Heart right ventricle (tissue), 16 donors: ENCODE results near the gene SLC27A2. TPM values are rescaled to one million over a fixed set of nuclear protein-coding genes. Genes with fewer than 3 reads are reported as not detected.
"Not testable (repeated sequence)": the region's sequence is repeated elsewhere in the genome, so short reads cannot be mapped to it uniquely, and the experiment has no call there.

ENCODE experiments used
- ATAC-seq, 8 donors: fragments of 200-7000 bp; cut with Tn5 transposase; one replicate each; pipeline ENCODE4 v1.9.1; 2020; ENCODE audit warnings: mild to moderate bottlenecking in 8 of 8, moderate library complexity in 8 of 8, moderate number of reproducible peaks in 1 of 8
- DNase-seq, 2 donors: peaks; one replicate each; pipeline ENCODE4 v3.0.0-alpha.2; 2020
- H3K27ac ChIP-seq, 10 donors: fragments of 200-600 bp; sonication (generic) in 2 of 10; one replicate each; pipeline versions ENCODE4 v1.5.0 to v1.8.0; 2020 to 2022; ENCODE audit warnings: mild to moderate bottlenecking in 3 of 10
- H3K27me3 ChIP-seq, 7 donors: fragments of 200-600 bp; one replicate each; pipeline ENCODE4 v1.8.0; 2021 to 2022; ENCODE audit warnings: mild to moderate bottlenecking in 2 of 7
- H3K36me3 ChIP-seq, 9 donors: fragments of 200-600 bp; sonication (generic) in 1 of 9; one replicate each; pipeline versions ENCODE4 v1.5.0 to v1.8.0; 2020 to 2022; ENCODE audit warnings: mild to moderate bottlenecking in 2 of 9
- H3K4me1 ChIP-seq, 9 donors: fragments of 200-600 bp; sonication (generic) in 1 of 9; one replicate each; pipeline versions ENCODE4 v1.5.0 to v1.8.0; 2020 to 2022; ENCODE audit warnings: mild to moderate bottlenecking in 4 of 9
- H3K4me3 ChIP-seq, 10 donors: fragments of 200-600 bp; sonication (generic) in 2 of 10; one replicate each; pipeline versions ENCODE4 v1.5.0 to v1.8.0; 2020 to 2022; ENCODE audit warnings: mild to moderate bottlenecking in 7 of 10, moderate library complexity in 2 of 10
- H3K9me3 ChIP-seq, 11 donors: fragments of 200-600 bp in 10 of 11; sonication (generic) in 2 of 11; one replicate each; pipeline versions ENCODE4 v1.5.0 to v1.8.0; 2013 to 2022; ENCODE audit warnings: mild to moderate bottlenecking in 2 of 11, control low read depth in 1 of 11, moderate library complexity in 1 of 11
- CTCF ChIP-seq, 9 donors: fragments of 200-600 bp; sonication (generic) in 2 of 9; IDR thresholded peaks; one replicate each; pipeline versions ENCODE4 v1.5.0 to v1.8.0; 2021 to 2022; ENCODE audit warnings: antibody characterized with exemption in 9 of 9, mild to moderate bottlenecking in 5 of 9, moderate library complexity in 1 of 9
- WGBS, 2 donors: extraction: QIAGEN DNeasy Blood & Tissue Kit; methylation state at CpG; one replicate each; pipeline ENCODE4 v1.1.7; 2013; ENCODE audit warnings: inconsistent platforms in 1 of 2; 5-methylcytosine and 5-hydroxymethylcytosine counted together
- intact Hi-C, 10 donors: fragments of 100-400 bp; cut with DNase I; formaldehyde crosslinking; loops; one replicate each; pipeline versions ENCODE4 v1.11.1 to v1.14.2; 2022
- long read RNA-seq, 3 donors: library from polyadenylated mRNA; unstranded; transcript quantifications; one replicate each; pipeline ENCODE4 v2.0.0, GENCODE V29; 2020 to 2021
- polyA plus RNA-seq, 2 donors: library from polyadenylated mRNA; stranded (reverse); fragments of 200-250 nt; gene quantifications; one replicate each; pipeline ENCODE4 v1.2.3, GENCODE V29; 2013
- total RNA-seq, 10 donors: library from RNA; stranded (reverse); fragmentation: NEBNext Ultra II Directional in 3 of 10; extraction: Animal tissue kit (Norgen Biotek cat#: 25700) in 3 of 10; gene quantifications; one replicate each; pipeline versions ENCODE4 v1.2.1 to v1.2.4, GENCODE V29; 2021 to 2023
- donor health status: Arrhythmogenic right ventricular cardiomyopathy.
- donor health status: ischemic (EF 13 %, LVEDD 7.1; RV severe dilation, severe dysfunction).
- donor health status: healthy with polysubstance abuse.
- donor health status: DM: no; HTN: yes; CAD: no.
- donor health status: DM: no; HTN: no; CAD: no.
- donor health status: ischemic (EF 25% LVEDD 6.9; RV normal size, moderate dysfunction).
- donor health status: ischemic (EF 25% LVEDD 5.7; RV mildly dilated, moderate dysfunction).
- donor health status: healthy.
- donor health status: DM: yes; HTN: yes; CAD: no.
- donor health status: Ischemic cardiomyopathy.
- donor health status: ischemic (EF 35%, LVEDD 5.7; RV mildly dilated, moderate dysfunction).
- donor health status: nonischemic (EF 11% LVEDD 7.7; RV severe dilation, severe dysfunction).
- donor health status: DM: yes; HTN: yes; CAD: no.
- donor health status: PGD.
- donor health status: ischemic (EF 29% LVEDD 5.4; RV normal size, mild dysfunction).
- donor health status: nonischemic (EF 23%, LVEDD 6.1; RV moderate dilation, normal function).

The SLC27A2 gene
- total RNA-seq, result under 1 TPM in 1 of 10 donors, not detected in 9; 0.32 TPM
- not detected for polyA plus RNA-seq
- long read RNA-seq, donor 1, result 0 reads
- long read RNA-seq, donor 2, result 0 reads
- long read RNA-seq, donor 3, result 0 reads

DNA sequence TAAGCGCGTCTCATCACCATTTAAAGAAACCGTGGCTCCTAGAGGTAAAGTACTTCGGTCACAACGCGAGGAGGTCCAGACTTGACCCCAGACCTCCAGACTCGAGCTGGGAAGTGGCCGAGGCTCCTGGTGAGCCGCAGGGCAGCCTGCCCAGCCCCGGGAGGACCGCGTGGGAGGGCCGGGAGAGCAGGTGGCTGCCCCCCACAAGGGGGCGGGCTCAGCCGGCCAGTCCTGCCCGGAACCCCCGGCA, at the start of gene SLC27A2:
SLC27A2 (plus strand) TSS at position 228 of the 250 bp plus-strand sequence. CDS start 232 bp downstream, outside the sequence.
- Histone ChIP-seq H3K27ac (no peak within 1 kb of the TSS), H3K27me3 (peaks cover 0 to 70% (median 40%) of the 10 kb centered on the region in 7 donors), H3K4me1 (peaks cover 0 to 15% (median 11%) of the 10 kb centered on the region in 9 donors), H3K4me3 (peak within 1 kb of the TSS; percentile 30 to 65 (median 50)), H3K36me3 (no peaks in the 10 kb centered on the region), H3K9me3 (no peaks in the 10 kb centered on the region)
- DNase-seq, result no peak
- WGBS, 2 donors, result 2 to 4% methylated on average over 17 of the region's 17 CpGs
- intact Hi-C loops, result no loop called here
- TF ChIP-seq CTCF (IDR thresholded peaks at IDR 0.05), result peak in 6 of 9 donors; percentile 26 to 38 (median 32)
- peak in 6 of 8 donors; percentile 40 to 79 (median 56) for ATAC-seq

- ATAC-seq, H3K27ac ChIP-seq, H3K9me3 ChIP-seq, intact Hi-C loops, H3K4me3 ChIP-seq, DNase-seq, H3K36me3 ChIP-seq, H3K27me3 ChIP-seq: not testable (repeated sequence)
- peaks cover 0 to 34% (median 0%) of the 10 kb centered on the region in 9 donors for H3K4me1 ChIP-seq
- 86 to 91% methylated on average over 3 of the region's 3 CpGs for WGBS, 2 donors
These were observed 49.6 kb upstream of the SLC27A2 start for GRCh38 chr15:50132251-50132984.

DNA sequence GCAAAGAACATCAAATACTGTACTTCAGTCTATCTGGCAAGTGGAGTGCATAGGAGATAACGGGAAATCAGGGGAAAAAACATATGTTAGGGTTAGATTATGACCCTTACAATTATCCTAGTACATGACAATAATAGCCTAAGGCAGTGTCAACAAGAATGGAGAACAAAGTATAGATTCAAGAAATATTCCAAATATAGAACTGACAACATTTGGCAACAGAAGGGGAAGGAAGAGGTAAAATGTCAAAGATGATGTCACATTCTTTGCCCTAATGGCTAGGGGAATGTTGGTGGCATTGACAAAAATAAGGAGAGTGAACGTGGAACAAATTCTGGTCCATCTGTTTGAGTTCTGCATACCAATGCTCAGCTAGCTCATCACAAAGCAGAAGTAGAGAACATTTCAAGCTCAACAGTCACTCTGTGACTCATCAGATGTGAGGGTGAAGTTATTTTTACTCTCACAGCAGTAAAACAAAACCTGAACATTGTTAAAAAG, 47.4 kb upstream of the SLC27A2 start:
- H3K27me3 ChIP-seq, result no peaks in the 10 kb centered on the region
- 15% methylated on average over 2 of the region's 2 CpGs for WGBS, 2 donors

GRCh38 chr15:50135031-50135551, 46.9 kb upstream of the SLC27A2 start:
- H3K36me3 ChIP-seq, result no peaks in the 10 kb centered on the region
- 87 to 88% methylated on average over 5 of the region's 5 CpGs for WGBS, 2 donors
- H3K27me3 ChIP-seq, result no peaks in the 10 kb centered on the region
- intact Hi-C loops, result no loop called here
- no peak for ATAC-seq
- peak overlapping the region in 4 of 10 donors; percentile 5 to 81 (median 17) for H3K27ac ChIP-seq
- H3K4me1 ChIP-seq, result peaks cover 0 to 25% (median 0%) of the 10 kb centered on the region in 9 donors
- no peak overlapping the region for H3K4me3 ChIP-seq
- DNase-seq, result no peak
- TF ChIP-seq CTCF (IDR thresholded peaks at IDR 0.05), result no peak
- peaks cover 0 to 5% (median 0%) of the 10 kb centered on the region in 11 donors for H3K9me3 ChIP-seq

More for the DNA sequence above, 47.4 kb upstream of the SLC27A2 start:
- Histone ChIP-seq H3K4me3 (no peak overlapping the region), H3K36me3 (no peaks in the 10 kb centered on the region), H3K4me1 (peaks cover 0 to 25% (median 0%) of the 10 kb centered on the region in 9 donors), H3K27ac (peak overlapping the region in 3 of 10 donors; percentile 5 to 81 (median 12)), H3K9me3 (peaks cover 0 to 5% (median 0%) of the 10 kb centered on the region in 11 donors)
- peak in 7 of 8 donors; percentile 38 to 88 (median 76) for ATAC-seq
- intact Hi-C loops, result no loop called here
- no peak for TF ChIP-seq CTCF (IDR thresholded peaks at IDR 0.05)
- no peak for DNase-seq
